NCI-H524 (cell line): ENCODE results near the gene TTLL10.

ENCODE experiments used
- DNase-seq, 2 experiments: peaks; one replicate each; lab custom pipeline; 2025; lab: John Stamatoyannopoulos, UW

The TTLL10 gene

DNA sequence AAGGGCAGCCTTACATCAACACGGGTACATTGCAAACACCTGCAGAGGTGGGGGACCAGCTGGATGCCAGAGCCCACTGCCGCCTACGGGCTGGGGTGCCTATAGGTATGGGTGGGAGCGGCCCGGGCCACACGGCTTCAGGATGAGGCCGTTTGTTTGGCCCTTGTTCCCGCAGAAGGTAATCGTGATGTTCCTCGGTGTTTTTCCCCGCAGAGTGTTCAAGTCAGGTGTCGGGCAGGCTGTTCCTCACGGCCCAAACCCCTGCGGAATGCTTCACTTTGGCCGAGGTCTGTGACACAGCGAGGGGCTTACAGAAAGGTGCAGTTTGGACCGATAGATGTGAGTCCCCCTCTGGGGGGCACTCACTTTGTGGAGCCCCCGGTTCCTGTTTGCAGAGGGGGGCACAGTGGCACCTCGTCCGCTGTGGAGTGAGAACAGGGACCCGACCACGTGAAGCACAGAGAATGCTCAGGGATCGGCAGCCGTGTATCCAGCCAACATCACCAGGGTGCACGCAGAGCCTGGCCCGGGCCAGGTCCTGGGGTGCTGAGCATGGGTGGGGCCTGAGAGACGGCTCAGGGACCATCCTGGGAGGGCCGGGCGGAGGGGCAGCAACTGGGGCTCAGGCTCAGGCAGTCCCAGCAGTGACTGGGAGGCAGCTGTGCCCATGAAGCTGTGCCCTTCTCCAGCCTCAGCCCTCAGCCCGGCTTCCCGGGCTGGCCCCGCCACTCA, 453 bp upstream of the TTLL10 start:
- DNase-seq, result no peak

DNA sequence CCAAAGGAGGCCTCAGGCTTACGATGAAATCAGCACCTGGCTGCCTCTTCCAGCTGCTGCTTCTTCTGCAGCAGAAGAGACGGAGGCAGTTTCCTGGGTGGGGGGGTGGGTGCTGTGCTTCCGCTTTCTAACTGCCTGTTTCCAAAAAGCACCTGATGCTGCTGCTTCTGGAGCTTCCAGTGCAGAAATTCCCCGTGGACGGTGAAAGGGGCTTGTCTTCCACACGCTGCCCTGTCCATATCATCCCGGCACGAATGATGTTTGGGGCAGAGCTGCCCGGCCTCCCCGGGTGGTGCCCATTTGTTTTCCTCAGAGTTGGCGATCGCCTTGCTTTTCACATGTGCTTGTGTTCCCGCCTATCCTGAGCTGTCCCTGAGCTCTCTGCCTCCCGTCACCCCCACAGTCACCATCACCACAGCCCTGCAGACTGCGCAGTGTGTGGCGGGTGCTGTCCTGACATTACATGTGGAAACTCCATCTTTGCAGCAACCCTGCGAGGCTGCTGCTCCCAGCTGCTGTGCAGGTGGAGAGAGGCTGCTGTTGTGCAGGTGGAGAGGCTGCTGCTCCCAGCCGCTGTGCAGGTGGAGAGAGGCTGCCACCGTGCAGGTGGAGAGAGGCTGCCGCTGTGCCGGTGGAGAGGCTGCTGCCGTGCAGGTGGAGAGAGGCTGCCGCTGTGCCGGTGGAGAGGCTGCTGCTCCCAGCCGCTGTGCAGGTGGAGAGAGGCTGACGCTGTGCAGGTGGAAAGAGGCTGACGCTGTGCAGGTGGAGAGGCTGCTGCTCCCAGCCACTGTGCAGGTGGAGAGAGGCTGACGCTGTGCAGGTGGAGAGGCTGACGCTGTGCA, 1.8 kb downstream of the TTLL10 start:
- DNase-seq, result no peak

DNA sequence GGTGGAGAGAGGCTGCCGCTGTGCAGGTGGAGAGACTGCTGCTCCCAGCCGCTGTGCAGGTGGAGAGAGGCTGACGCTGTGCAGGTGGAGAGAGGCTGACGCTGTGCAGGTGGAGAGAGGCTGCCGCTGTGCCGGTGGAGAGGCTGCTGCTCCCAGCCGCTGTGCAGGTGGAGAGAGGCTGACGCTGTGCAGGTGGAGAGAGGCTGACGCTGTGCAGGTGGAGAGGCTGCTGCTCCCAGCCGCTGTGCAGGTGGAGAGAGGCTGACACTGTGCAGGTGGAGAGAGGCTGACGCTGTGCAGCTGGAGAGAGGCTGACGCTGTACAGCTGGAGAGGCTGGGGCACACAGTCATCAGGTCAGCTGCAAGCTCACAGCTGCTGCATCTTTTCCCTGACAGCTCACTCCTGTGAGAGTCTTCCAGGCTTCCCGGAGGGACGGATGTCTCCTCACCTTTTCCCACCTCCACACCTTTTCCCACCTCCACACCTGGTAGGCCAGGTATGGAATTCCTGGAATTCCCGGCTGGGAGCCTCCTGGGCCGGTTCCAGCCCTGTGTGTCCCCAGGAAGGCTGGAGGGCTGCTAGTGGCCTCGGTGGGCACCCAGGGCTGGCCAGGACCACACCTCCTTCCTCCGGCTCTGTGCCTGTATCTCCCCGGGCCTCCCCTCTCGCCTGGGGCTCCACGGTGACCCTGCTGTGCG, 2.5 kb downstream of the TTLL10 start:
- peak in 1 of 2 experiments; percentile 22 for DNase-seq

DNA sequence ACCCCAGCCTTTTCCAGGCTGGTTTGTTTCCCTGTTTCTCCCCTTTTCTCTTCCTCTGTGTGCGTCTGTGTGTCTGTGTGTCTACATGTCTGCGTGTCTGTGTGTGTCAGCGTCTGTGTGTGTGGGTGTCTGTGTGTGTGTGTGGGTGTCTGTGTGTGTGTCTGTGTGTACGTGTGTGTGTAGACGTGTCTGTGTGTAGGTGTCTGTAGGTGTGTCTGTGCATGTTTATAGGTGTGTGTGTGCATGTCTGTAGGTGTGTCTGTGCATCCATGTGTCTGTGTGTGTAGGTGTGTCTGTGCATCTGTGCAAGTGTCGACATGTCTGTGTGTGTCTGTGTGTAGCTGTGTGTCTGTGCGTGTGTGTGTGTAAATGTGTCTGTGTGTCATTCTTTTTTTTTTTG, 3.3 kb downstream of the TTLL10 start:
- DNase-seq, result no peak

DNA sequence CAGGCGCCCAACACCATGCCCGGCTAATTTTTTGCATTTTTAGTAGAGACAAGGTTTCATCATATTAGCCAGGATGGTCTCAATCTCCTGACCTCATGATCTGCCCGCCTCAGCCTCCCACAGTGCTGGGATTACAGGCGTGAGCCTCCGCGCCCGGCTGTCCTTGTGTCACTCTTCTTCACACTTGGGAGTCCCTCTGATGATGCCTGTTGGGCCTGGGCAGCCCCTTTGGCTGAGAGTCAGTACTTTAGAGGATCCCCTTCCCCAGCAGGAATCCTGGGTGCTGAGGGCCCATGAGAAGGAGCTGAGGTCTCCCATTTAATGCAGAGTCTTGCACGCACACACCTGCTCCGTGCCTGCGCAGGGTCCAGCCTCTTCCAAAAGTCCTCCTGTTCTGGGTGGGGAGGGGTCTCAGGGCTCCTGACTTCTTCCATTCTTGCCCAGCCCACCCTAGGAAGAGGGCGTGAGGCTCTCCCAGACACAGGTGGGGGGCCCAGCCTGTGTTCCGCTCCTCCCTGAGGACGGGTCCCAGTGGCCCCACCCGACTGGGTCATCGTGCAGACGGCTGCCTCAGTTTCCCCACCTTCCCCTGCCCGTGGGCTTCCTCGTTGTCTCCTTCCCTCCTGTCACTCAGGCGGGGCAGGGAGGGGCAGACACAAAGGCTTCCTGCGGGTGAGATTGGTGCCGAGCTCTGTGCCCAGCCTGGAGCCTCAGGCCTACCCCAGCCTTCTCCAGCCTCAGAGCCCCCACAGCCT, 3.9 kb downstream of the TTLL10 start:
- DNase-seq, result no peak

DNA sequence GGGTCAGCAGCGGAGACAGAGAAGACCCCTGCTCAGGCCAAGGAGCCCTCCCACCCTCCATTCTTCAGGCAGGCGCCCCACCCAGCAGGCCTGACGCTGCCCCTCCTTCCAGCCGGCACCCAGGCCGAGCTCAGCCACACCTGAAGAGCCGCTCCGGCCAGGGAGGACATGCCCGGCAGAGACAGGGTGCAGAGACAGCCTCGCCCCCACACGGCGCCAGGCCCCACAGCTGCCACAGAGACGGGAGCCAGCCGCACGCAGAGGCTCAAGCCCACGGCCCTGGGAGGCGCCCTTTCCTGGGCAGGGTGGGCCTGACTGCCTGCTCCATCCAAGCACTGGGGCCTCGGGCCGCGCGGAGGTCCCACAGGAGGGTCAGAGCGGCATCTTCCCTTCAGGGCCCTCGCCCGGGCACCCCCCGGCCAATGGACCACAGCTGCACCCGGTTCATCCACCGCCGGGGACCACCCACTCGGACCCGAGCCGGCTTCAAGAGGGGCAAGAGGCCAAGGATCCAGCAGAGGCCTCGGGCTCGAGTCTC, 5.2 kb downstream of the TTLL10 start:
- no peak for DNase-seq

DNA sequence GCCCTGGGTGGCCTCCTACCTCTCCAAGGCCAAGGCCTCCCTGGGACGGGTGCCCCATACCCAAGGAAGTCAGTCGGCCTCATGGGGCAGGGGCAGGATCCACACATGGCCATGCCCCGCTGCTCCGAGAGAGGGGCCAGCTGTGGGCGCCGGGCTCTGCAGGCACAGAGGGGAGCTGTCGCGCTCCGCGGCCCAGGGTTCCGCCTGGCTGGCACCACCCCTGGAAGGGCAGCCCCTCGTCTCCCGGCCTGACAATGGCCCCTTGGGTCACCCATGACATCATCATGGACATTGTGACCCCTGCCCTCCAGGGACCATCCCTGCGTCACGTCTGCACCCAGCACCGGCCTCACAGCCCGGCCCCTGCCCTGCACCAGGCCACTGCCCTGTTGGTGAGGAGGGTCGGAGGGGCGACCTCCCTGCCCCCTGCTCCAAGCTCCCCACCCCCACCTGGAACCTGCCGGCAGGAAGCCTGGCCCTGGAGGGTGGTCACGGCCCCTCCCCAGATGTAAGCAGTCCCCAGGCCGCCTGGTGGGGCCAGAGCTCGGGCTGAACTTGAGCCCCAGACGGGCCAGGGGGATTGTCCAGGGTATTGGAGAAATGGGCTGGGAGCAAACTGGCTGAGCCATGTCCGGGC, 5.8 kb downstream of the TTLL10 start:
- DNase-seq, result no peak

DNA sequence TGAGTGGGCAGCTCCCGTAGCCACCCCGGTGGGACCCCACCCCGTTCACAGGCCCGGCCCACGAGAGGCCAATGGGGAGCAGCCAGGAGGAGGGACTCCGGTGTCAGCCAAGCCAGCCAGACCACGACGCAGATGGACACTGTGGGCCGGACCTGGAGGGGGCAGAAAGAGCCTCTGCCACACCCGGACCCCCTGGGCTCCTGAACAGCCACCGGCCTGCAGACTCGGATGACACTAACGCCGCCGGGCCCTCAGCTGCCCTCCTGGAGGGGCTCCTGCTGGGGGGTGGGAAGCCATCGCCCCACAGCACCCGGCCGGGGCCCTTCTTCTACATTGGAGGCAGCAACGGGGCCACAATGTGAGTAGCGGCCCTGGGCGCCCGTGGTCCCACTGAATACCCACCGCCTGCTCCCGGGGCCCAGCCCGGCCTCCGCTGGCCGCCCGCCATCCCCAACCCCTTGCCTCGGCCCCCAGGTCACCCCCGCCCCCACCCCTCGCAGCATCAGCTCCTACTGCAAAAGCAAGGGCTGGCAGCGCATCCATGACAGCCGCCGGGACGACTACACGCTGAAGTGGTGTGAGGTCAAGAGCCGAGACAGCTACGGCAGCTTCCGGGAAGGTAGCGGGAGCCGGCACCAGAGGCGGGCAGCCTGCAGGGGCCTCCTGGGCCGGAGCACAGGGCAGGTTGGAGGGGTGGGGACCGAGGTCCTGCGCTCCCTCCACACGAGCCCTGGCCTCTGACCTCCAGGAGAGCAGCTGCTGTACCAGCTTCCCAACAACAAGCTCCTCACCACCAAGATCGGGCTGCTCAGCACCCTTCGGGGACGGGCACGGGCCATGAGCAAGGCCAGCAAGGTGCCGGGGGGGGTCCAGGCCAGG, 6.5 kb downstream of the TTLL10 start:
- DNase-seq, result no peak

DNA sequence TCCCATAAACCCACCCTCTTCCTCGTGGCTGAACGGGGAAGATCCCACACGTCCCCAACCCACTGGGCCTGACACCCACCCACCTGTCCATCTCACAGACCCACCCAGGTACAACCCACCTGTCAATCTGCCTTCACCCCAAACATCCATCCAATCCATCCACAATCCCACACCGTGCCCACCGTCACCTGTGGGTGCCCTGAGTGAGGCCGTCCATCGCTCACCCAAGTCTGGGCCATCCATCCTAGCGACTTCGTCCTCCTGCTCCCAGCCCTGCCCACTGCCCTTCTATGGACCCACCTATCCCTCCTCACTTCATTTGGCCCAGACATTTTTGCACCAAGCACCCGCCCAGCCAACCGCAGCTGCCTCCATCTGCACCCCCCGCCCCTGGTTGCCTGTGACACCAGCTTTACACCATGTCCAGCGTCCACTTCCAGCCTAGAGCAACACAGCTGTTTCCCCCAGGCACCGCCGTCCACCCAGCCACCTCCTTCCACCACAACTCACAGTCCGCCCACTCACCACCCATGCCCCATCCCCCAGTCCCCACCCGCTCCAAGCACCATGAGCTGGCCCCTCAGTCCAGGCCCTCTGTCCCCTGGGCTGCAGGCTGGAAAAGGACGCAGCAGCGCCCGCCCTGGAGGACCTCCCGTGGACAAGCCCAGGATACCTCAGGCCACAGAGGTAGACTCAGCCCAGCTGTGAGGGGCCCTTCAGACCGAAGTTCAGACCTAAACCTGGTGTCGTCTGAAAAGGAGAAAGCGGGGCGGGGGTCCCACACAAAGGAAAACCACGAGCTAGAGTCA, 7.7 kb downstream of the TTLL10 start:
- no peak for DNase-seq

DNA sequence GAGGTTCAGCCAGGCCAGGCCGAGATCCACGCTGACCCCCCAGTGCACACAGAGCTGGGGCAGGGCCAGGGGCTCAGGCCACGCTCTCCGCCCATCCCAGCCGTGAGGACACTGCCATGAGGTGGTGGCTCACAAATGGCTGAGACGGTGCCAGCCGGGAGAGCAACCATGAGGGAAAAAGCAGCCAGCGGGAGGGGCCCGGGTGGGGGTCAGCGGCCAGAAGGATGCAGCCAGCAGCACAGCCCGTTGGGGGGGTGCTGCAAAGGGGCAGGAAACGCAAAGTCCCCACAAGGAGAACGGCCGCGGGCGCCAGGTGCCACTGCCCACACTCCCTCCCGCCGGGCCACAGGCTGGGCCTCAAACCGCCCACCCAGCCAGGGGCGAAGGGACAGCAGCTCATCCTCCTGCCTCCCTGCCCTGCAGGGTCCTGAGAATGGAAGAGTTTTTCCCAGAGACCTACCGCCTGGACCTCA, 8.3 kb downstream of the TTLL10 start:
- no peak for DNase-seq

DNA sequence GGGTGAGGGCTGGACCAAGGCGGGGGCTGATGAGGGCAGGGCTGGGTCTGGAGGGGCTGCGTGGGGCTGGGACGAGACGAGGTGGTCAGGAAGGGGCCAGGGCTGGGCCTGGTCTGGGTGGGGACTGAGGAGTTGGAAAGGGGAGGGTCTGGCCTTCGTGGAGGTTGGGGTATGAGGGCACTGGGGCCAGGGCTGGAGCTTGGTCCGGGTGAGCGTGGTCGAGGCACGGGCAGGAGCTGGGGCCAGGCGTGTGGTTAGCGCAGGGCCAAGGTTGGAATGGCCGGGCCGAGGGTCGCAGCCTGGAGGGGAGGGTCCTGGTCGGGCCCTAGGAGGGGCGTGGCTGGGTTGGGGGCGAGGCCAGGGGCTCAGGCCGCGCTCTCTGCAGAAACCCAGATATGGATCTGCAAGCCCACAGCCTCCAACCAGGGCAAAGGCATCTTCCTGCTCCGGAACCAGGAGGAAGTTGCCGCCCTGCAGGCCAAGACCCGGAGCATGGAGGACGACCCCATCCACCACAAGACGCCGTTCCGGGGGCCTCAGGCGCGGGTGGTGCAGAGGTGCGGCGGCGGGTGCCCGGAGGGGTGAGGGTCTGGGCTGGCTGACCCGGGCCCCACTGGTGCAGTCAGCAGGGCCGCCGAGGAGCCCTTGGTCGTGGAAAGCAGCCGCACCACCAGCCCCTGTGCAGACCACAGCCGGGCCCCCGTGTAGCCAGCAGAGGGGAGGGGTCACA, 9.0 kb downstream of the TTLL10 start:
- no peak for DNase-seq

DNA sequence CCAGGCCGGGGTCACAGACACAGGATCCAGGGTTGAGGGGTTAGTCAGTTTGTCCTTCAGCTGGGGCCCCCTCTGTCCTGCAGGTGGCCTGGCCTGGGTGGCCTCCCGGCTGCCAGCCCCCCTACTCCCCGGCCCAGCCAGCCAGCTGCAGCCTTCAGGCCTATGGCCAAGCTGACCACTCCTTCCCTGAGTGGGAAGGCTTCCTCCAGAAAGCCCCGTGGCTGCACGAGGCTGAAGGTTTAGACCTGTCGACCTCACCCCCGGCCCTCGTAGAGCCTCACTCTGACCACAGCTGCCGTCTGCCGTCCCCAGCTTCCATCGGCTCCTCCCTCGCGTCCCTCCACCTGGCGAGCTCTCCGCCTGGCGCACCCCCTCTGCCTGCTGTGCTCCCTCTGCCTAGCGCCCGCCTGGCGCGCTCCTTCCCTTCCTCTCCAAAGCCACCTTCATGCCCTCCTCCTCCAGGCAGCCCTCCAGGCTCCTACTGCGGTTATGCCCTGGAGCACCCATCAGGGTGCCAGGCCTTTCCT, 9.6 kb downstream of the TTLL10 start:
- no peak for DNase-seq

DNA sequence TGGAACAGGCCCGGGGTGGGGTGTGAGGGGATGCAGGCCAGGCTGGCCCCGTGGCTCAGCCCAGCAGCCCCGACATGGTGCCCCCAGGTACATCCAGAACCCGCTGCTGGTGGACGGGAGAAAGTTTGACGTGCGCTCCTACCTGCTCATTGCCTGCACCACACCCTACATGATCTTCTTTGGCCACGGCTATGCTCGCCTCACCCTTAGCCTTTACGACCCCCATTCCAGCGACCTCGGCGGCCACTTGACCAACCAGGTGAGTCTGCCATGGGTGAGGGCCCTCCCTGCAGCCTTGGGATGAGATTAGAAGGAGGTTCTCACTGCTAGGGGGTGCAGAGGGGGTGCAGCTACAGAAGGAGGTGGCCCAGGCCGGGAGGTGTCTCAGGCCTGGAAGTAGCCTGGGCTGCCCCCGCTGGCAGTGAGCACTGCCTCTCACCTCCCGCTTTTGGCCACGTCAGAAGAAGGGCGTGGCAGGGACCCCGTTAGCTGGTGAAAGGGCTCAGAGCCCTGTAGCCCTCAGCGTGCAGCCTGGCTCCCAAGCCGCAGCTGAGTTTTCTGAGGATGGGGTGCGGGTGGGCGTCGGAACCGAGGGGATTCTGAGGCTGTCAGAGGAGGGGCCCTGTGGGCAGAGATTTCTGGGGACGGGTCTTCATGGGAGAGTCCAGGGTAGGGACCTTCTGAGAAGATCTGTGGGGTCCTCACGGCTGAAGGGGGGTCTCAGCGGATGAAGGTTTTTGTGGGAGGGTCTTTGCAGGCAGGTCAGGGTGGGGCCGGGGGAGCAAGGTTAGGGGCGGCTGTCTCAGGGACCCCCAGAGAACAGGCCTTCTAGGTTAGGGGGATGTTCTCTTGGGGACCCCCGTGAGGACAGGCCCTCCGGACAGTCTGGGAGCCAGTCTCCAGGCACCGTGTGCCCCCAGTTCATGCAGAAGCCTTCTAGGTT, 10.4 kb downstream of the TTLL10 start:
- DNase-seq, result no peak

DNA sequence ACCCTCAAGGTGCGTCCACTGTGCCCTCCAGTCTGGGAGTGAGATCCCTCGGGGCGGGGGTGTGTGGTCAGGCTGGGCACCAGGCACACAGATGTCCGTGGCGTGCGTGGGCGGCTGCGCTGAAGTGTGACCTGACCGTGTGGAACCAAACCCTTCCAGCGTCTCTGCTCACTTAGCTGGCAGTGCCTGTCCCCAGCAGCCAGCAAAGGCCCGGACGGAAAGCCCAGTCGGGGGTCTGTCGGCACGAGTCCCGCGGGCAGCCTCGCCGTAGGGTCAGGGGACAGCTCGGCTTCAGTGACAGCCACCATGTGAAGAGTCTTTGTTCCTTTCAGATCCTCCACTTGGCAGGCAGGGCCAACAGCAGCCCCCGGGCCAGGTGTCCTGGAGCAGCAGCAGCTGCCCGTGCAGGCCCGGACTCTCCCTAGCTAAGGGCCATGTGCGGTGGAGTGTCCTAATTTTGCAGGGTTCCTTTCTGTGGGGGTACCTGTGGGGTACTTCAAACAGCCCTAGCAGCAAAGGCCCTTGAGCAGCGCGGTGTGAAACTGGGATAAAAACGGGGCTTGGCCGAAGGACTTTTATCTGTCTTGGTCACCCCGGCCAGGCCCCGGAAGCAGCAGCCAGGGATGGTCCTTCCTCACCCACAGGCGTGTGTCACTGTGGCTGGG, 11.6 kb downstream of the TTLL10 start:
- DNase-seq, result no peak

DNA sequence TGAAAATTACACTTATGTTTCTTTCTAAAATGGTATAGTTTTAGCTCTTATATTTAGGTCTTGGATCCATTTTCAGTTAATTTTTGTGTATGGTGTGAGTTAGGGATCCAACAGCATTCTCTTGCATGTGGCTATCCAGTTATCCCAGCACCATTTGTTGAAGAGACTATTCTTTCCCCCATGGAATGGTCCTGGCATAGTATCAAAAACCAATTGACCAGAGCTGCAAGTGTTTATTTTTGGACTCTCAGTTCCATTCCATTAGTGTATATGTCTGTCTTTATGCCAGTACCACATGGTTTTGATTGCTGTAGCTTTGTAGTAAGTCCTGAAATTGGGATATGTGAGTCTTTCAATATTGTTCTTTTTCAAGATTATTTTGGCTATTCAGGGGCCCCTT, 14.3 kb downstream of the TTLL10 start:
- no peak for DNase-seq

DNA sequence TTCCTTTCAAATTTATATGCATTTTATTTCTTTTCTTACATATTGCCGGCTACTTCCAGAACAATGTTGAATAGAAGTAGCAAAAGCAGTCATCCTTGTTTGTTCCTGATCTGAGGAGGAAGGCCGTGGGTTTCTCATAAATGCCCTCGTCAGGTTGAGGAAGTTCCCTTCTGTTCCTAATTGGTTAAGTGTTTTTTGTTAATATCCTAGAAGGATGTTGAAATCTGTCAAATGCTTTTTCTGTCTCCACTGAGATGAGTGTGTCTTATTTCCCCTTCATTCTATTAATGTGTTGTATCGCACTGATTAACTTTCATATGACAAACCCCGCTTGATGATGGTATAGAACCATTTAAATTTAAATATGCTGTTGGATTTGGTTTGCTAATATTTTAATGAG, 15.4 kb downstream of the TTLL10 start:
- DNase-seq, result no peak

DNA sequence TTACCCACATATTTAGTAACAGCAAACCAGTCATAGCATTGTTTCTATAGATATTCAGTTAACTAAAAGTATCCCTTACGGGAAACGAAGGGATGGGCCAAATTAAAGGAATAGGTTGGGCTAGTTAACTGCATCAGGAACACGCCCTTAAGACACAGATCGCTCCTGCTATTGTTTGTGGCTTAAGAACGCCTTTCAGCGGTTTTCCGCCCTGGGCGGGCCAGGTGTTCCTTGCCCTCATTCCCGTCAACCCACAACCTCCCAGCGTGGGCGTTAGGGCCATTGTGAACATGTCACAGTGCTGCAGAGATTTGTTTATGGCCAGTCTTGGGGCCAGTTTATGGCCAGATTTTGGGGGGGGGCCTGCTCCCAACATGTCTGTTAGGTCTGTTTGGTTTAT, 18.1 kb downstream of the TTLL10 start:
- DNase-seq, result no peak
